ENCODE measurements around the gene BPIFB1.

DNA sequence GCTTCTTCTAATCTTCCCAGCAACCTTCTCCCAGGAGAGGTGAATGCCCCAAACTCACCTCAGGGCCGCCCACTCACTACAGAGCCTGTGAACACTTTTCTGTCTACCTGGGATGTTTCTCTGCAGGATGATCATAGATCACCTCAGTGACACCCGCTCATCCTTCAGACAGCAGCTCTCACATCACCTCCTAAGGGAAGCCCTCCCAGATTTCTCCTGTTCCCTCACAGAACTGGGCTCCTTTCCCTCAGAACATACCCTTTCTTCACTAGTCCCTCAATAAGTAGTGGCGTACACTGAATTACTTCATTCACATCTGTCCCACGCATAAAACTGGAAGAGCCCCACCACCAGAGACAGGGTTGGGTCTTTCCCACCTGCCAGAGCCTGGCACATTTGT, 60.5 kb downstream of the BPIFB1 start:
- TF ChIP-seq, protein P1, sequence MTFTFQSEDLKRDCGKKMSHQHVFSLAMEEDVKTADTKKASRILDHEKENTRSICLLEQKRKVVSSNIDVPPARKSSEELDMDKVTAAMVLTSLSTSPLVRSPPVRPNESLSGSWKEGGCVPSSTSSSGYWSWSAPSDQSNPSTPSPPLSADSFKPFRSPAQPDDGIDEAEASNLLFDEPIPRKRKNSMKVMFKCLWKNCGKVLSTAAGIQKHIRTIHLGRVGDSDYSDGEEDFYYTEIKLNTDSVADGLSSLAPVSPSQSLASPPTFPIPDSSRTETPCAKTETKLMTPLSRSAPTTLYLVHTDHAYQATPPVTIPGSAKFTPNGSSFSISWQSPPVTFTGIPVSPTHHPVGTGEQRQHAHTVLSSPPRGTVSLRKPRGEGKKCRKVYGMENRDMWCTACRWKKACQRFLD (CRISPR knock-in tag; IDR thresholded peaks at IDR 0.05; ENCODE audit: borderline replicate concordance): no peak
- TF ChIP-seq NFE2L1 (CRISPR knock-in tag; IDR thresholded peaks at IDR 0.05; ENCODE audit: borderline replicate concordance): no peak
- TF ChIP-seq, protein P2, sequence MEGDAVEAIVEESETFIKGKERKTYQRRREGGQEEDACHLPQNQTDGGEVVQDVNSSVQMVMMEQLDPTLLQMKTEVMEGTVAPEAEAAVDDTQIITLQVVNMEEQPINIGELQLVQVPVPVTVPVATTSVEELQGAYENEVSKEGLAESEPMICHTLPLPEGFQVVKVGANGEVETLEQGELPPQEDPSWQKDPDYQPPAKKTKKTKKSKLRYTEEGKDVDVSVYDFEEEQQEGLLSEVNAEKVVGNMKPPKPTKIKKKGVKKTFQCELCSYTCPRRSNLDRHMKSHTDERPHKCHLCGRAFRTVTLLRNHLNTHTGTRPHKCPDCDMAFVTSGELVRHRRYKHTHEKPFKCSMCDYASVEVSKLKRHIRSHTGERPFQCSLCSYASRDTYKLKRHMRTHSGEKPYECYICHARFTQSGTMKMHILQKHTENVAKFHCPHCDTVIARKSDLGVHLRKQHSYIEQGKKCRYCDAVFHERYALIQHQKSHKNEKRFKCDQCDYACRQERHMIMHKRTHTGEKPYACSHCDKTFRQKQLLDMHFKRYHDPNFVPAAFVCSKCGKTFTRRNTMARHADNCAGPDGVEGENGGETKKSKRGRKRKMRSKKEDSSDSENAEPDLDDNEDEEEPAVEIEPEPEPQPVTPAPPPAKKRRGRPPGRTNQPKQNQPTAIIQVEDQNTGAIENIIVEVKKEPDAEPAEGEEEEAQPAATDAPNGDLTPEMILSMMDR (CRISPR knock-in tag; IDR thresholded peaks at IDR 0.05): no peak

All from HepG2 (cell line).